ENCODE data around the gene SLC20A1.
"Not testable (repeated sequence)": the region's sequence is repeated elsewhere in the genome, so short reads cannot be mapped to it uniquely, and the experiment has no call there.

SLC20A1 gene

GRCh38 chr2:112645310-112646101, at the start of gene SLC20A1:
Gene SLC20A1, plus strand, starts transcription at chr2:112645939. Its CDS starts 890 bp downstream, at chr2:112646829.
- peak; percentile 97 for DNase-seq (ENCODE audit: low read depth in 2 of 2)

- no peak for DNase-seq (ENCODE audit: low read depth in 2 of 2)
Observed at GRCh38 chr2:112597537-112598322, 48.0 kb upstream of the SLC20A1 start.

- no peak for DNase-seq (ENCODE audit: low read depth in 2 of 2)
Observed at GRCh38 chr2:112600634-112601033, 45.1 kb upstream of the SLC20A1 start.

- no peak for DNase-seq (ENCODE audit: low read depth in 2 of 2)
Observed at GRCh38 chr2:112601754-112602153, 44.0 kb upstream of the SLC20A1 start.

- no peak for DNase-seq (ENCODE audit: low read depth in 2 of 2)
Observed at GRCh38 chr2:112602917-112603316, 42.8 kb upstream of the SLC20A1 start.

- no peak for DNase-seq (ENCODE audit: low read depth in 2 of 2)
Observed at GRCh38 chr2:112603731-112604130, 42.0 kb upstream of the SLC20A1 start.

GRCh38 chr2:112604952-112605351, 40.8 kb upstream of the SLC20A1 start:
- no peak for DNase-seq (ENCODE audit: low read depth in 2 of 2)

GRCh38 chr2:112605926-112606325, 39.8 kb upstream of the SLC20A1 start:
- DNase-seq (ENCODE audit: low read depth in 2 of 2): no peak

- no peak for DNase-seq (ENCODE audit: low read depth in 2 of 2)
Observed at GRCh38 chr2:112606547-112606946, 39.2 kb upstream of the SLC20A1 start.

GRCh38 chr2:112607680-112608438, 37.9 kb upstream of the SLC20A1 start:
- DNase-seq (ENCODE audit: low read depth in 2 of 2): no peak

- not testable (repeated sequence) for DNase-seq (ENCODE audit: low read depth in 2 of 2)
Observed at GRCh38 chr2:112609320-112609719, 36.4 kb upstream of the SLC20A1 start.

- not testable (repeated sequence) for DNase-seq (ENCODE audit: low read depth in 2 of 2)
Observed at GRCh38 chr2:112612283-112612682, 33.5 kb upstream of the SLC20A1 start.

GRCh38 chr2:112614201-112614840, 31.4 kb upstream of the SLC20A1 start:
- DNase-seq (ENCODE audit: low read depth in 2 of 2): no peak

GRCh38 chr2:112615051-112615450, 30.7 kb upstream of the SLC20A1 start:
- DNase-seq (ENCODE audit: low read depth in 2 of 2): no peak

- not testable (repeated sequence) for DNase-seq (ENCODE audit: low read depth in 2 of 2)
Observed at GRCh38 chr2:112615798-112616197, 29.9 kb upstream of the SLC20A1 start.

GRCh38 chr2:112618383-112618782, 27.4 kb upstream of the SLC20A1 start:
- no peak for DNase-seq (ENCODE audit: low read depth in 2 of 2)

GRCh38 chr2:112621790-112622527, 23.8 kb upstream of the SLC20A1 start:
- no peak for DNase-seq (ENCODE audit: low read depth in 2 of 2)

GRCh38 chr2:112622528-112622849, 23.2 kb upstream of the SLC20A1 start:
- no peak for DNase-seq (ENCODE audit: low read depth in 2 of 2)

GRCh38 chr2:112623913-112624777, 21.6 kb upstream of the SLC20A1 start:
- DNase-seq (ENCODE audit: low read depth in 2 of 2): peak; percentile 47 to 58

- DNase-seq (ENCODE audit: low read depth in 2 of 2): no peak
Observed at GRCh38 chr2:112625474-112626114, 20.1 kb upstream of the SLC20A1 start.
